NB4 (cell line): ENCODE results near the gene CDH22.

ENCODE experiments used
- DNase-seq: peaks from one replicate; pipeline ENCODE4 v3.0.0; 2010; ENCODE audit warnings: low read depth
- H3K4me3 ChIP-seq: one replicate; pipeline ENCODE4 v1.5.1; 2011; ENCODE audit warnings: mild to moderate bottlenecking, low read depth, low read length, moderate library complexity
- CTCF ChIP-seq: IDR thresholded peaks from one replicate; pipeline ENCODE4 v1.5.1; 2012; ENCODE audit warnings: low read depth, low read length
- MAX ChIP-seq: IDR thresholded peaks from 2 replicates; pipeline ENCODE4 v1.6.1; 2011; ENCODE audit warnings: low read depth, low read length
- MYC ChIP-seq: IDR thresholded peaks from 2 replicates; pipeline ENCODE4 v1.6.1; 2011; ENCODE audit warnings: low read depth, low read length
- POLR2A ChIP-seq: IDR thresholded peaks from 2 replicates; pipeline ENCODE4 v1.6.1; 2011; ENCODE audit warnings: mild to moderate bottlenecking; ENCODE audit not compliant: insufficient read length; ENCODE audit errors: extremely low read depth

CDH22 gene

GRCh38 chr20:46344488-46345162 is 36.3 kb upstream of the CDH22 start:
- H3K4me3 ChIP-seq: no peak overlapping the region
- TF ChIP-seq MAX (no peak), MYC (no peak), POLR2A (no peak), CTCF (no peak)
- DNase-seq: no peak

- no peak for DNase-seq
- no peak overlapping the region for H3K4me3 ChIP-seq
Measured at GRCh38 chr20:46343975-46344357, 35.7 kb upstream of the CDH22 start.

GRCh38 chr20:46343348-46343974 is 35.2 kb upstream of the CDH22 start:
- TF ChIP-seq POLR2A (no peak), MAX (no peak), CTCF (no peak), MYC (no peak)
- H3K4me3 ChIP-seq: no peak overlapping the region
- no peak for DNase-seq

More at GRCh38 chr20:46343975-46344357, 35.7 kb upstream of the CDH22 start:
- TF ChIP-seq POLR2A (no peak), MAX (no peak), MYC (no peak), CTCF (no peak)

- H3K4me3 ChIP-seq: no peak overlapping the region
- TF ChIP-seq MAX: no peak
- no peak for TF ChIP-seq POLR2A
- no peak for TF ChIP-seq CTCF
- no peak for TF ChIP-seq MYC
- DNase-seq: no peak
Measured at GRCh38 chr20:46342451-46343347, 34.4 kb upstream of the CDH22 start.

- no peak for DNase-seq
- H3K4me3 ChIP-seq: no peak overlapping the region
- TF ChIP-seq MYC (no peak), POLR2A (no peak), CTCF (no peak), MAX (no peak)
Measured at GRCh38 chr20:46342010-46342378, 33.7 kb upstream of the CDH22 start.
